Stomach (tissue), 9 donors: ENCODE results near the gene BTBD3. TPM values are rescaled to one million over a fixed set of nuclear protein-coding genes. Genes with fewer than 3 reads are reported as not detected.
A peak's percentile ranks its signal among the peaks of the same experiment; 100 is the strongest.

Source experiments
- DNase-seq, 2 donors: peaks; one replicate each; pipeline versions ENCODE4 v3.0.0 to v3.0.0-alpha.2; 2013 to 2019
- H3K27ac ChIP-seq, 5 donors: fragments of 200-600 bp in 4 of 5; sonication (generic) in 4 of 5; one replicate each; pipeline ENCODE4 v1.5.1; 2013 to 2019; ENCODE audit warnings: mild to moderate bottlenecking in 1 of 5, moderate library complexity in 1 of 5
- H3K27me3 ChIP-seq, 3 donors: fragments of 200-600 bp; sonication (generic); one replicate each; pipeline ENCODE4 v1.5.1; 2017 to 2019; ENCODE audit warnings: mixed run types in 1 of 3
- H3K36me3 ChIP-seq, 4 donors: fragments of 200-600 bp; sonication (generic); 1 replicate in 3 of 4; 2 replicates in 1 of 4; pipeline ENCODE4 v1.5.1; 2016 to 2019
- H3K4me1 ChIP-seq, 4 donors: fragments of 200-600 bp; sonication (generic); one replicate each; pipeline ENCODE4 v1.5.1; 2016 to 2019
- H3K4me3 ChIP-seq, 4 donors: fragments of 200-600 bp; sonication (generic) in 3 of 4; one replicate each; pipeline ENCODE4 v1.5.1; 2016 to 2019; ENCODE audit warnings: mild to moderate bottlenecking in 1 of 4
- H3K9me3 ChIP-seq, 4 donors: fragments of 200-600 bp; sonication (generic); one replicate each; pipeline ENCODE4 v1.5.1; 2016 to 2019
- CTCF ChIP-seq, 7 experiments: fragments of 450-650 bp in 4 of 7; fragments of 200-600 bp in 3 of 7; sonication (generic) in 3 of 7; IDR thresholded peaks; one replicate each; pipeline ENCODE4 v1.5.1; 2016 to 2019; ENCODE audit warnings: antibody characterized with exemption in 7 of 7, control low read depth in 2 of 7, mild to moderate bottlenecking in 1 of 7
- EP300 ChIP-seq: sonication (generic); formaldehyde crosslinking; IDR thresholded peaks from one replicate; pipeline ENCODE4 v1.6.1; 2017; ENCODE audit warnings: antibody characterized with exemption
- POLR2A ChIP-seq, 4 donors: fragments of 450-650 bp; IDR thresholded peaks; one replicate each; pipeline ENCODE4 v1.6.1; 2016; ENCODE audit warnings: antibody characterized with exemption in 4 of 4, control low read depth in 2 of 4, mild to moderate bottlenecking in 1 of 4, moderate library complexity in 1 of 4
- POLR2AphosphoS5 ChIP-seq, 3 donors: sonication (generic); formaldehyde crosslinking; IDR thresholded peaks; one replicate each; pipeline ENCODE4 v1.6.1; 2016; ENCODE audit warnings: antibody characterized with exemption in 3 of 3
- WGBS, 5 donors: extraction: QIAGEN DNeasy Blood & Tissue Kit in 3 of 5; methylation state at CpG; one replicate each; pipeline versions ENCODE4 v1.1.5 to v1.1.7; 2013 to 2018; 5-methylcytosine and 5-hydroxymethylcytosine counted together
- intact Hi-C: fragments of 100-400 bp; cut with DNase I; formaldehyde crosslinking; loops from one replicate; pipeline ENCODE4 v1.15.1; 2023; ENCODE audit warnings: low total_unique reads
- polyA plus RNA-seq, 3 donors: library from polyadenylated mRNA; stranded (reverse); fragments of 200-250 nt; gene quantifications; one replicate each; pipeline ENCODE4 v1.2.3, GENCODE V29; 2013
- total RNA-seq, 5 donors: library from RNA; depleted of rRNA; stranded (reverse); fragments of >200 nt; gene quantifications; one replicate each; pipeline versions ENCODE4 v1.1.0 to v1.2.3, GENCODE V29; 2014 to 2016
- donor health status: healthy with polysubstance abuse.
- donor health status: Bipolar disorder and iron deficiency.
- donor health status: healthy.

BTBD3 gene
- total and polyA plus RNA-seq, 8 donors = 10.7 to 147 (median 26.7) TPM

DNA sequence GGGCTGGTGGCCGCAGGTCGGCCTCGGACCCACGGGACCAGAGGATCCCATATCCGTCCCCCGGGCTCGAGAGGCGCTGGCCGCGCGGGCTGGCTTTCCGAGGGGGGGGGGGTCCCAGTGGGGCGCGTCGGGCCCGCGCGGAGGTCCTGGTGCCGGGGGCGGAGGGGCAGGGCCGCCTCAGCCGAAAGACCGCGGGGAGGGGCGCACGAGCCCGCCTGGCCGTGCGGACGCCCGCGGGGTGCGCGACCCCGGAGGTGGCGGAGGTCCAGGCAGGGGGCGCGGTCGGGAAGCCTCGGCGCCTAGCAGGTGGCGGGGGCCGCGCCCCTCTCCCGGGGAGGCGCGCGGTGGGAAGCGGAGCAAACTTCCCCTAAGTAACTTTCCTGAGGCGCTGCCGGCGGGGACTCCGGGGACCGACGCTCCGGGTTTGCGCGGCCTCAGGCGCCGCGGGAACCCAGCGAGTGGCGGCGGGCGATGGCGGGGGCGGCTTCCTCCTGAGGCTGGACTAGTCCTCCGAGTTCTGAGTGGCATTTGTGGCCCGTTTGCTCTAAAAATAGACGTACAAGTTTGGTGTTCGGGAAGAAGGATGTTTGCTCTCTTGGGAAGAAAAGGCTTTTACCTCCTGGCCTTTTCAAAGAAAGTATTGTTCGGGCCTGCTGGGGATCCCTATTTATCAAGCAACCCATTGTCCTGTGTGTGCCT, 26.5 kb upstream of the BTBD3 start:
- intact Hi-C loops = no loop called here

DNA sequence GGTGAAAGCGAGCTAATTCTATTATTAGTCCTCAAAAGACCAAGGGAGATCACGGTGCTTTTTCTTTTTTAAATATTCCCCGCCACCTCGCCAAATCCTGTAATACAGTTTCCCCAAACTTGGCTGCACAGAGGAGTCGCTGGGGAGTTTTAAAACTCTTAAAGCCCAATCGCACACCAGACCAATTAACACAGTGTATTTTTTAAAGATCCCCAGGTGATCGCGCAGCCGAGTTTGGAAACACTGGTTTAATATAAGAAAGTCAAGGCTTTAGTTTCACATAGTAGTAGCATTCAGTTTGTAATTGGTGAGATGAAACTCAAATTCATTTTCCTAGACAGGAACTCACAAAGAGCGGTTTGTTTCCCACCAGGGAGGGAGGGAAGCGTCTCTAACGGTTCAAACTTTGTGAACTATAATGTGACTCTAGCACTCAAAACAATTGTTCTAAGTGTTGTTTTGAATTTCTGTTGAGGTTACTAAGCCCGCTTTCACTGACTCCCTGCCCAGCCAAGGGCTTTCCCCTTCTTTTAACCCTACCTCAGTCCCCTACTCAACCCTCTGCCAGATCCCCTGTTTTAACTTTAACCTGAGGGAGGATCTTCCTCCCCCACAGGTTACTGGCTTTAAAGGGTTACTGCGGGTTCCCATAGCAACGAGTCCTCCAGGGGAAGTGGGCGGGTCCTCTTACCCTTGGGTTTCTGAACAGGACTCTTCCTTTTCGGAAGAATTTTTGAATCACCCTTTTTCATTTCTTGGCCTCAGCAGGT, 25.7 kb upstream of the BTBD3 start:
- Histone ChIP-seq H3K36me3 (no peaks in the 10 kb centered on the region), H3K27me3 (no peaks in the 10 kb centered on the region), H3K4me3 (peak overlapping the region; percentile 82 to 97 (median 89)), H3K9me3 (no peaks in the 10 kb centered on the region), H3K4me1 (peaks cover 10 to 52% (median 35%) of the 10 kb centered on the region in 4 donors), H3K27ac (peak overlapping the region; percentile 93 to 99 (median 96))
- intact Hi-C loops = no loop called here
- TF ChIP-seq POLR2AphosphoS5 (IDR thresholded peaks at IDR 0.05) (no peak), POLR2A (IDR thresholded peaks at IDR 0.05) (no peak), CTCF (IDR thresholded peaks at IDR 0.05) (no peak), EP300 (no peak)
- DNase-seq = peak; percentile 64 to 92
- 1% methylated on average over 17 of the region's 17 CpGs for WGBS, 5 donors

More for the DNA sequence above, 26.5 kb upstream of the BTBD3 start:
- TF ChIP-seq EP300 (no peak), CTCF (IDR thresholded peaks at IDR 0.05) (no peak), POLR2A (IDR thresholded peaks at IDR 0.05) (no peak), POLR2AphosphoS5 (IDR thresholded peaks at IDR 0.05) (no peak)
- 0 to 1% (median 1%) methylated on average over 5 to 72 of the region's 72 CpGs for WGBS, 5 donors
- Histone ChIP-seq H3K27me3 (no peaks in the 10 kb centered on the region), H3K36me3 (no peaks in the 10 kb centered on the region), H3K27ac (peak overlapping the region; percentile 93 to 99 (median 96)), H3K4me3 (peak overlapping the region; percentile 82 to 97 (median 89)), H3K9me3 (no peaks in the 10 kb centered on the region), H3K4me1 (peaks cover 10 to 47% (median 32%) of the 10 kb centered on the region in 4 donors)
- peak; percentile 51 to 88 for DNase-seq

GRCh38 chr20:11894062-11894461, 23.6 kb upstream of the BTBD3 start:
- H3K4me1 ChIP-seq = peaks cover 10 to 72% (median 44%) of the 10 kb centered on the region in 4 donors
- peak overlapping the region in 2 of 5 donors; percentile 43 to 96 for H3K27ac ChIP-seq
- H3K4me3 ChIP-seq = no peak overlapping the region
- H3K36me3 ChIP-seq = no peaks in the 10 kb centered on the region
- H3K9me3 ChIP-seq = no peaks in the 10 kb centered on the region
- DNase-seq = peak in 1 of 2 donors; percentile 53
- intact Hi-C loops = no loop called here
- 35 to 57% (median 43%) methylated on average over 6 of the region's 6 CpGs for WGBS, 5 donors
- no peaks in the 10 kb centered on the region for H3K27me3 ChIP-seq
- TF ChIP-seq POLR2AphosphoS5 (IDR thresholded peaks at IDR 0.05) (no peak), EP300 (no peak), POLR2A (IDR thresholded peaks at IDR 0.05) (no peak), CTCF (IDR thresholded peaks at IDR 0.05) (no peak)

DNA sequence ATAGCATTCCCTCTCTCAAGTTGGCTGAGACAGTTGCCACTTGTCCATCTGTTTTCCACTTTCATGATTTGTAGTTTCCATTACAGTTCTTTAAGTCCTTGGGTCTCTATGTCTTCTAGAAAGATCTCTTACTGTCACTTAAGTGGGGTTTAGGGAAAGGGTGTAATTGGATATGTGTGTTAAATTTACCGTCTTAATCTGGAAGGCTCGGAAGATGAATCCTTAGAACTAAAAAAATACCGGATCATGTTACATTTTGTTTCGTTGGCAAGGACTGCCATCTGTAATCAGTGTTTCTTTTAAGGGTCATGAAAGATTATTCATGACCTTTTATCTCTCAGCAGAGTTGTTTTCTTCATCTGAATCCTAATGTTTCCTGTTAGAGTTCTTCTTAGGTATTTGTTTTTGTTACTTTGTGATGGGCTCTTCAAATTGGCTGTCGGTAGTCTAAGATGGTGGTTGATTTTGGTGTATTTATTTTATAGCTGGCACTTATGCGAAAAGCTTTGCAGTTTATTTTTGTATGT, 21.8 kb upstream of the BTBD3 start:
- H3K4me3 ChIP-seq = no peak overlapping the region
- peak overlapping the region in 2 of 5 donors; percentile 44 to 48 for H3K27ac ChIP-seq
- H3K9me3 ChIP-seq = no peaks in the 10 kb centered on the region
- no peaks in the 10 kb centered on the region for H3K27me3 ChIP-seq
- TF ChIP-seq EP300 (no peak), POLR2AphosphoS5 (IDR thresholded peaks at IDR 0.05) (no peak), POLR2A (IDR thresholded peaks at IDR 0.05) (no peak), CTCF (IDR thresholded peaks at IDR 0.05) (no peak)
- DNase-seq = no peak
- peaks cover 8 to 65% (median 46%) of the 10 kb centered on the region in 4 donors for H3K4me1 ChIP-seq
- no peaks in the 10 kb centered on the region for H3K36me3 ChIP-seq
- intact Hi-C loops = no loop called here
- WGBS, 5 donors = 20 to 46% (median 37%) methylated on average over 6 of the region's 6 CpGs
